Upper lobe of left lung (tissue), 6 donors: ENCODE data around the gene LRRC51. TPM values are rescaled to one million over a fixed set of nuclear protein-coding genes. Genes with fewer than 3 reads are reported as not detected.

Experiments used
- ATAC-seq, 2 donors: fragments of 200-7000 bp; cut with Tn5 transposase; one replicate each; pipeline ENCODE4 v1.9.1; 2022; ENCODE audit warnings: mild to moderate bottlenecking in 2 of 2, moderate library complexity in 2 of 2; ENCODE audit not compliant: low FRiP score in 2 of 2
- DNase-seq, 2 donors: peaks; one replicate each; pipeline ENCODE4 v3.0.0-alpha.2; 2019 to 2020
- H3K27ac ChIP-seq, 4 donors: fragments of 200-600 bp; sonication (generic); one replicate each; pipeline ENCODE4 v1.5.1; 2016 to 2019
- H3K27me3 ChIP-seq, 4 donors: fragments of 200-600 bp; sonication (generic); one replicate each; pipeline ENCODE4 v1.5.1; 2017 to 2019
- H3K36me3 ChIP-seq, 4 donors: fragments of 200-600 bp; sonication (generic); one replicate each; pipeline ENCODE4 v1.5.1; 2016 to 2019
- H3K4me1 ChIP-seq, 4 donors: fragments of 200-600 bp; sonication (generic); one replicate each; pipeline ENCODE4 v1.5.1; 2018 to 2019
- H3K4me3 ChIP-seq, 4 donors: fragments of 200-600 bp; sonication (generic); one replicate each; pipeline ENCODE4 v1.5.1; 2017 to 2019; ENCODE audit warnings: mild to moderate bottlenecking in 2 of 4, moderate library complexity in 1 of 4
- H3K9me3 ChIP-seq, 4 donors: fragments of 200-600 bp; sonication (generic); one replicate each; pipeline ENCODE4 v1.5.1; 2018 to 2019
- EP300 ChIP-seq, 4 donors: sonication (generic); formaldehyde crosslinking; IDR thresholded peaks; one replicate each; pipeline ENCODE4 v1.5.1; 2017; ENCODE audit warnings: antibody characterized with exemption in 4 of 4, control low read depth in 2 of 4
- POLR2A ChIP-seq, 4 donors: fragments of 450-650 bp; IDR thresholded peaks; one replicate each; pipeline ENCODE4 v1.5.1; 2016 to 2017; ENCODE audit warnings: antibody characterized with exemption in 4 of 4, mild to moderate bottlenecking in 2 of 4
- POLR2AphosphoS5 ChIP-seq, 2 donors: sonication (generic); formaldehyde crosslinking; IDR thresholded peaks; one replicate each; pipeline ENCODE4 v1.5.1; 2017; ENCODE audit warnings: antibody characterized with exemption in 2 of 2
- WGBS, 2 donors: methylation state at CpG; one replicate each; pipeline ENCODE4 v1.1.5; 2017 to 2018; 5-methylcytosine and 5-hydroxymethylcytosine counted together
- total RNA-seq, 6 donors: library from RNA; depleted of rRNA in 4 of 6; stranded (reverse); fragments of >200 nt in 4 of 6; gene quantifications; one replicate each; pipeline versions ENCODE4 v1.1.0 to v1.2.1, GENCODE V29; 2016 to 2021
- TF ChIP-seq, protein P1 (sequence below), 6 experiments: fragments of 450-650 bp in 4 of 6; fragments of 200-600 bp in 2 of 6; sonication (generic) in 2 of 6; IDR thresholded peaks; one replicate each; pipeline ENCODE4 v1.5.1; 2016 to 2019; ENCODE audit warnings: antibody characterized with exemption in 6 of 6
- donor health status: DM: no; HTN: no; CAD: no; lungs with moderate emphysema.
- donor health status: DM: no; HTN: yes; CAD: no; lungs with severe emphysema.

LRRC51 gene
- total RNA-seq, 6 donors from 2014 or later: 5.3 to 19.2 (median 10.3) TPM

DNA sequence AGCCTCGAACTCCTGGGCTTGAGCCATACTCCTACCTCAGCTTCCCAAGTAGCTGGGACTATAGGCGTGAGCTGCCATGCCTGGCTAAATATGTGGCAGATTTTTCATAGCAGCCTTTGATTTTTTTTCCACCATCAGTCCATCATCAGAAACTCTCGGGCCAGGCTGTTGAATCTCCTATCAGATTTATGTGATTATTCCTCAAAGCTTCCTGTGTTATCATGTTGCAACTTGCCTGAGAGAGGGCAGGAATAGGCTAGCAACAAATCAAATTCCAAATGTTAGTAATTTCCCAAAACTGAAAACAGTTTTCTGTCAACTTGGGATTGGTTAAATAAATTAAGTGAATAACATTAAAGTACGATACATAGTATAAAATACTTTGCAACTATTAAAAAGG lies 3.4 kb downstream of the LRRC51 start:
- WGBS, 2 donors: 79 to 80% methylated on average over 4 of the region's 4 CpGs

GRCh38 chr11:72084965-72085364 lies 4.3 kb downstream of the LRRC51 start:
- ATAC-seq: no peak
- no peak for DNase-seq
- H3K4me3 ChIP-seq: no peak overlapping the region
- H3K27me3 ChIP-seq: no peaks in the 10 kb centered on the region
- peaks cover 18 to 22% (median 19%) of the 10 kb centered on the region in 4 donors for H3K4me1 ChIP-seq
- no peak for TF ChIP-seq POLR2AphosphoS5 (IDR thresholded peaks at IDR 0.05)
- TF ChIP-seq EP300 (IDR thresholded peaks at IDR 0.05): no peak
- TF ChIP-seq POLR2A (IDR thresholded peaks at IDR 0.05): no peak
- TF ChIP-seq, protein P1, sequence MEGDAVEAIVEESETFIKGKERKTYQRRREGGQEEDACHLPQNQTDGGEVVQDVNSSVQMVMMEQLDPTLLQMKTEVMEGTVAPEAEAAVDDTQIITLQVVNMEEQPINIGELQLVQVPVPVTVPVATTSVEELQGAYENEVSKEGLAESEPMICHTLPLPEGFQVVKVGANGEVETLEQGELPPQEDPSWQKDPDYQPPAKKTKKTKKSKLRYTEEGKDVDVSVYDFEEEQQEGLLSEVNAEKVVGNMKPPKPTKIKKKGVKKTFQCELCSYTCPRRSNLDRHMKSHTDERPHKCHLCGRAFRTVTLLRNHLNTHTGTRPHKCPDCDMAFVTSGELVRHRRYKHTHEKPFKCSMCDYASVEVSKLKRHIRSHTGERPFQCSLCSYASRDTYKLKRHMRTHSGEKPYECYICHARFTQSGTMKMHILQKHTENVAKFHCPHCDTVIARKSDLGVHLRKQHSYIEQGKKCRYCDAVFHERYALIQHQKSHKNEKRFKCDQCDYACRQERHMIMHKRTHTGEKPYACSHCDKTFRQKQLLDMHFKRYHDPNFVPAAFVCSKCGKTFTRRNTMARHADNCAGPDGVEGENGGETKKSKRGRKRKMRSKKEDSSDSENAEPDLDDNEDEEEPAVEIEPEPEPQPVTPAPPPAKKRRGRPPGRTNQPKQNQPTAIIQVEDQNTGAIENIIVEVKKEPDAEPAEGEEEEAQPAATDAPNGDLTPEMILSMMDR (IDR thresholded peaks at IDR 0.05): no peak
- peaks cover 0 to 21% (median 3%) of the 10 kb centered on the region in 4 donors for H3K36me3 ChIP-seq
- no peak overlapping the region for H3K27ac ChIP-seq
- H3K9me3 ChIP-seq: no peaks in the 10 kb centered on the region
- WGBS, 2 donors: 95 to 100% methylated on average over 1 of the region's 1 CpG

More for the DNA sequence above, 3.4 kb downstream of the LRRC51 start:
- ATAC-seq (no peak), DNase-seq (no peak)
- peaks cover 21 to 27% (median 25%) of the 10 kb centered on the region in 4 donors for H3K4me1 ChIP-seq
- H3K9me3 ChIP-seq: no peaks in the 10 kb centered on the region
- peaks cover 0 to 14% (median 0%) of the 10 kb centered on the region in 4 donors for H3K36me3 ChIP-seq
- TF ChIP-seq POLR2A (IDR thresholded peaks at IDR 0.05): no peak
- TF ChIP-seq POLR2AphosphoS5 (IDR thresholded peaks at IDR 0.05): no peak
- no peak for TF ChIP-seq EP300 (IDR thresholded peaks at IDR 0.05)
- TF ChIP-seq, protein P1 (IDR thresholded peaks at IDR 0.05): no peak
- H3K27me3 ChIP-seq: no peaks in the 10 kb centered on the region
- H3K27ac ChIP-seq: no peak overlapping the region
- no peak overlapping the region for H3K4me3 ChIP-seq

DNA sequence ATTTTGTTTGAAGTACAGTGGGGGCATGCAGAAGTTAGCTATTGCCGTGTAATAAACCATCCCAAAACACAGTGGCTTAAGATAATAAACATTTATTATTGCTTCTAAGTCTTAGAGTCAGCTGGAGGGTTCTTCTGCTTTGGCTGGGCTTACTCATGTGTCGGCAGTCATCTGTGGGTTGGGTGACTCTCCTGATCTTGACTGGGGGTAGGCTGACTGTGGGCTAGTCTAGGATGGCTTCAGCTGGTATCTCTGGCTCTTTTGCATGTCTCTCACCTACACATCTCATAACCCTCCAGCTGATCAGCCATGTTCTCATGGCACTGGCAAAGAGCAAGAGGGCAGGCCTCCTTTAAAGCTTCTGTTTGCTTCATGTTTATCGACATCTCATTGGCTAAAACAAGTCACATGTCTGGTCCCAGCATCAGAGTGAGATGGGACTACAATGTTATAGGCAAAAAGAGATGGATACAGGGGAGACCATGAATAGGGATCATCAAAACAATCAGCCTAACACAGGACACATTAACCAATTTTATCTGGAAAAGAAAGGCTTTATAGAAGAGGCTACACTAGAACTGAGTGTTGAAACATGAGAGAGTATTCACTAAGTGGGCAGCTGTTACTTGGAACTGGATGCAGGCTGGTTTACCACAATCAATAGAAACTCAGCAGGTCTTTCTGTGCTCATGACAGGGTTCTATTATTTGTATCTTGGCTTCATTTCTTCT lies 5.1 kb downstream of the LRRC51 start:
- WGBS, 2 donors: 93 to 98% methylated on average over 3 of the region's 3 CpGs
- no peaks in the 10 kb centered on the region for H3K27me3 ChIP-seq
- ATAC-seq (no peak), DNase-seq (no peak)
- no peak overlapping the region for H3K27ac ChIP-seq
- TF ChIP-seq POLR2AphosphoS5 (IDR thresholded peaks at IDR 0.05) (no peak), POLR2A (IDR thresholded peaks at IDR 0.05) (no peak), EP300 (IDR thresholded peaks at IDR 0.05) (no peak)
- TF ChIP-seq, protein P1 (IDR thresholded peaks at IDR 0.05): no peak
- H3K4me1 ChIP-seq: peaks cover 19 to 22% (median 20%) of the 10 kb centered on the region in 4 donors
- H3K9me3 ChIP-seq: no peaks in the 10 kb centered on the region
- H3K36me3 ChIP-seq: peaks cover 0 to 22% (median 6%) of the 10 kb centered on the region in 4 donors
- no peak overlapping the region for H3K4me3 ChIP-seq

DNA sequence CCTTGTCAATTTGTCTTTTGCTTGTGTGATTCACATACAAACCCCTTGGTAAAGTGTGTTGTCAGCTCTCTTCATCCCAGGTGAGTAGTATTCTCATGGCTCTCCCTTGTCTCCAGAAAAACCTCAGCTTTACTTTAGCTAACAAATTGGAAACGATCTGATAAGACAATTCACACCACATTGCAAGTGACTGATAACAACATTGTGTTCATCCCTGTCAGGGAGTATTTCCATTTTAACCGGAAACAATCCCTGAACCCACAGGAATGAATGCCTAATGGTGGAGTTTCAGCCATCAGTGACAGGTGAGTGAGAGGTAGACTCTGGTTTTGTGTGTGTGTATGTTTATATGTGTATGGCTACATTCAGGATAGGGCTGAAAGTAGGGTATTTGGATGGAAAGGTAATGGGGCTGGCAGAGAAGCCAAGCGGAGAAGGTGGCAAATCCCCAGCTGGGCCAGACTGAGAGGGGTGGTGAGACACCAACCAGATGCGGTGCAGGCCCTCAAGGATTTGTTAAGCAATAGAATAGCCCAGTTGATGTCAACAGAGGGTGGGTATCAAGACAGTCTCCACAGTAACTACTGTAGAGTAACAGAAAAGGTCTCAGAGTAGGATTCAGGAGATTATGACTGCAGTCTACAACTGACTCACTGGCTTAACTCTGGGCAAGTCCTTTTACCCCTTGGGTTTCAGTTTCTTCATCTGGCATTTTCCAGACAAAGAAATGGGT lies 7.6 kb downstream of the LRRC51 start:
- H3K27ac ChIP-seq: no peak overlapping the region
- TF ChIP-seq POLR2AphosphoS5 (IDR thresholded peaks at IDR 0.05) (no peak), EP300 (IDR thresholded peaks at IDR 0.05) (no peak), POLR2A (IDR thresholded peaks at IDR 0.05) (no peak)
- TF ChIP-seq, protein P1 (IDR thresholded peaks at IDR 0.05): no peak
- H3K4me1 ChIP-seq: peaks cover 10 to 12% (median 11%) of the 10 kb centered on the region in 4 donors
- H3K9me3 ChIP-seq: no peaks in the 10 kb centered on the region
- no peaks in the 10 kb centered on the region for H3K27me3 ChIP-seq
- ATAC-seq (no peak), DNase-seq (no peak)
- H3K4me3 ChIP-seq: no peak overlapping the region
- WGBS, 2 donors: 80 to 88% methylated on average over 4 of the region's 4 CpGs
- peaks cover 3 to 22% (median 6%) of the 10 kb centered on the region in 4 donors for H3K36me3 ChIP-seq
